ENCODE data around the gene LAMC1. TPM values are rescaled to one million over a fixed set of nuclear protein-coding genes. Genes with fewer than 3 reads are reported as not detected.

Gene LAMC1
- total RNA-seq, 2 donors from 2014 or later = 0.24 to 0.51 TPM

DNA sequence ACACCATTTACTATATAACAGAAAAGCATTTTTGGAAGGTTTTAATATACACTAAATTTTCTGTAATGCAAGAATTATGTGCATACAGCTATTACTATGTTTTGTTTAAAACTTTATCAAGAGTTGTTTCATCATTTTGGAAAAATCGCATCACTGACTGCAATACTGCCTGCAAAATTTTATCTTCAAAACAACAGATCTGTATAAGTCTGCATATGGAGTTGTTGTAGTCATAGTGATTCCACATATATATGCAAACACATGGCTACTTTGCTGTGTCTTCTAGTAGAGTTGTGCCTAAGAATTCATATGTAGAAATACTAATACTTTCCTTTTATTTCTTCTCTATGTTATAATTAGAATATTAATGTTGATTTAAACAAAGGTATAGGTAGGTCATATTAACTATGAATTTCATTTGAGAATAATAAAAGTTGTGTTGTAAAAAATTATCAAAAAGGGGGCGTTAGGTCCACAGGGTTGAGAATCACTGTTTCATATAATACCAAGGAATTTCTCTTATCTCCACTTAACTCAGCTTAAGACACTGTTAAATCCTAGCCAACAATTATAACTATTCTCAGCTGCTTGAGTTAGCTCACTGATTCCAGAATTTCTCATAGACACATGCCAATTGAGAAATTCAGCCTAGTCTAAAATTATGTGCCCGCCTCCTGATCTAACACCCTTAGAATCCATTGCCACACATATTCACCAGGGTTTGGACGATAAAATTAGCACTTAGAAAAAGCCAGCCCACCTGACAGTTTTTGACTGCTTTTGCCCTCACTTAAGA lies 22.9 kb upstream of the LAMC1 start:
- Mint-ChIP-seq H3K36me3 (ENCODE audit: insufficient read depth in 2 of 2) (no peaks in the 10 kb centered on the region), H3K9me3 (no peaks in the 10 kb centered on the region), H3K27me3 (ENCODE audit: low read depth) (peaks cover 58% of the 10 kb centered on the region), H3K4me1 (ENCODE audit: low read depth) (no peaks in the 10 kb centered on the region), H3K4me3 (no peak overlapping the region), H3K27ac (no peak overlapping the region)
- DNase-seq = no peak
- no peak for ATAC-seq (replicated peaks in 1 of 2)

DNA sequence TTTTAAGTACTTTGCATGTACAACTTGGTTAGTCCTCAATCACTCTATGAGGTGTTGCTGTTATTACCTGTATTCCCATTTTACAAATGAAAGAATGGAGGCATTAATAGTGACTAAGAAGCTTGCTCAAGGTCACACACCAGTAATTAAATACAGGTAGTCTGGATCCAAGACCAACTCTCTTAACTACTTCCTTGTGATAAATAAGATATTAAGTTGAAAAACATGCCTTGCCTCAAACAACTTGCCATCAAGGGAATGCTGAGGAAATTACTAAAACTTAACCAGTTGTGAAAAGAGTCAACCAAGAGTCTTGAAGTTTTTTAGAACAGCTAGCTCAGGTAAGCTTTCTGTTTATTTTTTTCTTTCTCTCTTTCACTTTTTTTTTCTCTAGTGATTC lies 21.0 kb upstream of the LAMC1 start:
- no peak overlapping the region for H3K27ac Mint-ChIP-seq
- ATAC-seq (replicated peaks in 1 of 2) (no peak), DNase-seq (no peak)
- no peaks in the 10 kb centered on the region for H3K4me1 Mint-ChIP-seq (ENCODE audit: low read depth)
- peaks cover 1 to 3% of the 10 kb centered on the region in 2 donors for H3K36me3 Mint-ChIP-seq (ENCODE audit: insufficient read depth in 2 of 2)
- H3K4me3 Mint-ChIP-seq = no peak overlapping the region
- peaks cover 57% of the 10 kb centered on the region for H3K27me3 Mint-ChIP-seq (ENCODE audit: low read depth)
- peaks cover 3% of the 10 kb centered on the region in 2 donors for H3K9me3 Mint-ChIP-seq

DNA sequence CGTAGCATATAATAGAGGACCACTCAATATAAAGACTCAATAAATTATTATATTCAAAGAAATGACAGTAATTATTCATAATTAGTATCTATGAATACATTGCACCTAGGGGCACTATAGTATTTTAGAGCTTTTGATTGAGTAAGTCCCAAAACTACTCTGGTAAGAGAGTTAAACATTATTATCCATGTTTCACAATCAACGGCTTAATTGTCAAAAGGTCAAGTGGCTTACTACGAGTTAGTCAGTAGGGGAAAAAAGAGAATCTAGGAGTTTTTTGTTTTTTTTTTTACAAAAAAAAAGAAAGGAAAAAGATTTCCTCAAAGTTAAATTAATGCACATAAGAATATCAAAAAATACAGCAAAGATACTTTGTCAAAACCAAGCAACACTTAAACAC lies 20.4 kb upstream of the LAMC1 start:
- no peak for ATAC-seq (replicated peaks in 1 of 2)
- peaks cover 3% of the 10 kb centered on the region in 2 donors for H3K9me3 Mint-ChIP-seq

DNA sequence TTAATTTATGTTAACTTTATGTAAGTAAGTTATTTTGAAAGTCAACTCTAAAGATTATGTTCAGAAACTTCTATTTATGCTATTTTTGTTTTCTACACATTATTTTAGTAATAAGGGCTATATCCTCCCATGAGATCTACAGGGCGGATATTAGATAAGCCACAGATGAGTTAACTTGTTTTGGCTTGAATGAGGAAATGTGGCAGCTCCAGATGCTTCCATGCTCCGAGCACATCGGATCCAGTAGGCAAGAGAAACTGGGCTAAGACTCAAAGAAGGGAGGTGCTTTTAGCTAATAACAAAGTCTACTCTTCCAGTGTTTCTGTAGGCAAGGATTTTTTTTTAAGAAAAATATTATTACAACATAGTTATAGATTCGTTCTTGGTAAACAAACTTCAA lies 20.0 kb upstream of the LAMC1 start:
- peaks cover 1 to 3% of the 10 kb centered on the region in 2 donors for H3K36me3 Mint-ChIP-seq (ENCODE audit: insufficient read depth in 2 of 2)
- no peak overlapping the region for H3K4me3 Mint-ChIP-seq
- peaks cover 3% of the 10 kb centered on the region in 2 donors for H3K9me3 Mint-ChIP-seq
- H3K27me3 Mint-ChIP-seq (ENCODE audit: low read depth) = peaks cover 55% of the 10 kb centered on the region
- DNase-seq (no peak), ATAC-seq (replicated peaks in 1 of 2) (no peak)
- H3K4me1 Mint-ChIP-seq (ENCODE audit: low read depth) = no peaks in the 10 kb centered on the region
- no peak overlapping the region for H3K27ac Mint-ChIP-seq

More for the DNA sequence above, 20.4 kb upstream of the LAMC1 start:
- H3K27me3 Mint-ChIP-seq (ENCODE audit: low read depth) = peaks cover 57% of the 10 kb centered on the region
- DNase-seq = no peak
- no peak overlapping the region for H3K27ac Mint-ChIP-seq
- peaks cover 1 to 3% of the 10 kb centered on the region in 2 donors for H3K36me3 Mint-ChIP-seq (ENCODE audit: insufficient read depth in 2 of 2)
- no peak overlapping the region for H3K4me3 Mint-ChIP-seq
- no peaks in the 10 kb centered on the region for H3K4me1 Mint-ChIP-seq (ENCODE audit: low read depth)

DNA sequence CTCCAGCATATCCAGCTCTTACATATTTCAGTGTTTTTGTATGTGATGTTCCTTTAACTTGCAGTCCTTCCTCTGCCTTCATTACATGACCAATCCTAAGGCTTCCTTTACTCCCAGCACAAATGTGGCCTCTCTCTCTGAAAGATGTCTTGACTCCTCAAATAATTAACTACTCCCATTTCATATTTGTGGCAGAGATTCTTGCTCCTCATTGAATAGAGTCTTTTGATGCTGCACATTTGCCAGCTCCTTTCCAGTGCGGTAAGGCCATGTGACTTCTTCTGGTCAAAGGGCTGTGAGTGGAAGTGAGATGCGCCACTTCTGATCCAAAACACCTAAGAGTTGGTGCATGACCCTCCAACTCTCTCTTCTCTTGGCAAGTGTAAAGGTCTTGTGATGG lies 19.1 kb upstream of the LAMC1 start:
- DNase-seq = no peak
- Mint-ChIP-seq H3K9me3 (peaks cover 3% of the 10 kb centered on the region in 2 donors), H3K4me1 (ENCODE audit: low read depth) (no peaks in the 10 kb centered on the region), H3K36me3 (ENCODE audit: insufficient read depth in 2 of 2) (peaks cover 1 to 3% of the 10 kb centered on the region in 2 donors), H3K4me3 (no peak overlapping the region), H3K27me3 (ENCODE audit: low read depth) (peaks cover 50% of the 10 kb centered on the region), H3K27ac (no peak overlapping the region)
- ATAC-seq (replicated peaks in 1 of 2) = no peak

DNA sequence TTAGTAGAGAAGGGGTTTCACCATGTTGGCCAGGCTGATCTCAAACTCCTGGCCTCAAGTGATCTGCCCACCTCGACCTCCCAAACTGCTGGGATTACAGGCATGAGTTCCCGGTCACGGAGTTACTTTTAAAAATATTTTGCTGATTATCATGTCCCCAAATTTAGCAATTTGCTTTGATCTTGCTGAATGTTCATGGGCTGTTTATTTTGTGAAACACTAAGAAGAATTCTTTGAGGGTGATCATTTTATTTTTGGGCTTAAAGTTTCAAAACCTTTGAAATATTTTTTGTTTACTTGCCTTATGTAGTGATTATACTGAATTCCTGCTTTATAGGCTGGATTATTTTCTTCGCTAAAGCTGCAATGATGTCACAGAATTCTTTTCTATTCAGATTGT lies 11.4 kb upstream of the LAMC1 start:
- Mint-ChIP-seq H3K9me3 (peaks cover 0 to 3% of the 10 kb centered on the region in 2 donors), H3K4me3 (no peak overlapping the region), H3K4me1 (ENCODE audit: low read depth) (no peaks in the 10 kb centered on the region), H3K36me3 (ENCODE audit: insufficient read depth in 2 of 2) (no peaks in the 10 kb centered on the region), H3K27me3 (ENCODE audit: low read depth) (peaks cover 14% of the 10 kb centered on the region), H3K27ac (no peak overlapping the region)
- DNase-seq (no peak), ATAC-seq (replicated peaks in 1 of 2) (no peak)

DNA sequence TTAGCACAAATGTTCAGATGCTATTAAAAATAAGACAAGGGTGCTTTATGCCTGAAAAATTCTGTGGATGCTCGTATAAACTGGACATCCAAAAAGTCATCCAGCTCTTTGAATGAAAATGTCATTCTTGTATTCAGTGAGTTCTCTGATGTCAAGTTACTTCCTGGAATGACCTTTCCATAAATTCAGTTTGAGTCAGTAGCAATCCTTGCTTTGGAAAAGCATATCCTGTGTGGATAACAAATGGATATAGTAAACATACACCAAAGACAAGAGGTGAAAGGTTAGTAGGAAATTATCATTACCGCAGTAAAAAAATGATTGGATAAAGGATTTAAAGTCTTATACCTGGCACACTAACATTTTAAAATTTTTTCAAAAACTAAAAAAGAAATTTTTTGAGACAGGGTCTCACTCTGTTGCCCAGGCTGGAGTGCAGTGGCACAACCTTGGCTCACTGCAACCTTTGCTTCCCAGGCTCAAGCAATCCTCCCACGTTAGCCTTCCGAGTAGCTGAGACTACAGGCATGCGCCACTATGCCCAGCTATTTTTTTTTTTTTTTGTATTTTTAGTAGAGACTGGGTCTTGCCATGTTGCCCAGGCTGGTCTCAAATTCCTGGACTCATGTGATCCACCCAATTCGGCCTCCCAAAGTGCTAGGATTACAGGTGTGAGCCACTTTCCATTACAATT lies 10.8 kb upstream of the LAMC1 start:
- DNase-seq (no peak), ATAC-seq (replicated peaks in 1 of 2) (no peak)
- Mint-ChIP-seq H3K36me3 (ENCODE audit: insufficient read depth in 2 of 2) (no peaks in the 10 kb centered on the region), H3K27ac (no peak overlapping the region), H3K27me3 (ENCODE audit: low read depth) (peaks cover 13% of the 10 kb centered on the region), H3K9me3 (peaks cover 0 to 3% of the 10 kb centered on the region in 2 donors), H3K4me1 (ENCODE audit: low read depth) (no peaks in the 10 kb centered on the region), H3K4me3 (no peak overlapping the region)

DNA sequence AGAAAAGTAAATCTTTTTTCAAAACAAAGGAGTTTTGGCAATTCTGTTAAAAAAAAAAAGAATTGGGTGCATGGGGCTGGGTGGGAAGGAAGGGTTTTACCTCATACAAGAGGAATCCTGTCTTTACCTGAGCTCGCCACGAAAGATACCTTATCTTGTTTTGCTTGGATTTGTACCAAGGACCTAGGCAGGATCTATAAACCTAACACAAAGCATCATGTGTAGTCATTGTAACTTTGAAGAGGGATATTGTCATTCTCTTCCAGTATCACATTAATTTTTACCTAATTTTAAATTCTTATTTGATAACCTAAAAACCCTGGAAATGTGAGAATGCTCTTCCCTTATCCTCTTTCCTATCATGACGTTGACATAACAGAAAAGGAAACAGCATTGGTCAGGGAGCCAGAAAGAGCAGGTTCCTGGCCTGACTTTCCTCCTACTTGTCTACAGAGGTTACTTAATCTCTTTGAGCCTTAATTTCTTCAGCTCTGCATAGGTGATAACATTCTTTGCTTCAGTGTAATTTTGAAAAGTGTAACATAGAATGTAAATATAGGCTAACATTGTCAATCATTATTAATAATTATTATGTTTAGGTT lies 4.0 kb upstream of the LAMC1 start:
- H3K4me3 Mint-ChIP-seq = no peak overlapping the region
- H3K27me3 Mint-ChIP-seq (ENCODE audit: low read depth) = peaks cover 40% of the 10 kb centered on the region
- no peak for DNase-seq
- peaks cover 3 to 4% of the 10 kb centered on the region in 2 donors for H3K36me3 Mint-ChIP-seq (ENCODE audit: insufficient read depth in 2 of 2)
- H3K4me1 Mint-ChIP-seq (ENCODE audit: low read depth) = peaks cover 15% of the 10 kb centered on the region
- ATAC-seq (replicated peaks in 1 of 2) = no peak
- no peaks in the 10 kb centered on the region for H3K9me3 Mint-ChIP-seq
- H3K27ac Mint-ChIP-seq = no peak overlapping the region

DNA sequence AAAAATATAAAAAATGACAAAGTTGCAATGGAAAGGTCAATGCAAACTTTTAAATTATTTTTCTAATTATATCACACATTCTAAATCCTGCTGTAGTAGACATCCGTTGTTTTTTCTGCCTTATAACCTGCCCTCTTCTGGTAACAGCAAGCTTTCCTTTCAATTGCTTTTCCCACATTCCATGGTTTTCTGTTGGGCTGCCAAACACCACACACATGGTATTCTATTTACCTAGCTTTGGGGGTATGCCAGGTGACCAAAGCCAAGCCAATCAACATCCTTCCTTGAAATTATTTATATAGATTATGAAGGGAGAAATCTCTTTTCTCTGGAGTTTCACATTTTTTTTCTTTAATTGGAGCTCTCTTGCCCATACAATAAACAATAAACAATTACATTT lies 3.4 kb upstream of the LAMC1 start:
- H3K4me1 Mint-ChIP-seq (ENCODE audit: low read depth) = peaks cover 18% of the 10 kb centered on the region
- H3K36me3 Mint-ChIP-seq (ENCODE audit: insufficient read depth in 2 of 2) = peaks cover 3 to 4% of the 10 kb centered on the region in 2 donors
- DNase-seq (no peak), ATAC-seq (replicated peaks in 1 of 2) (no peak)
- H3K27me3 Mint-ChIP-seq (ENCODE audit: low read depth) = peaks cover 47% of the 10 kb centered on the region
- no peak overlapping the region for H3K27ac Mint-ChIP-seq
- H3K9me3 Mint-ChIP-seq = no peaks in the 10 kb centered on the region
- H3K4me3 Mint-ChIP-seq = no peak overlapping the region

DNA sequence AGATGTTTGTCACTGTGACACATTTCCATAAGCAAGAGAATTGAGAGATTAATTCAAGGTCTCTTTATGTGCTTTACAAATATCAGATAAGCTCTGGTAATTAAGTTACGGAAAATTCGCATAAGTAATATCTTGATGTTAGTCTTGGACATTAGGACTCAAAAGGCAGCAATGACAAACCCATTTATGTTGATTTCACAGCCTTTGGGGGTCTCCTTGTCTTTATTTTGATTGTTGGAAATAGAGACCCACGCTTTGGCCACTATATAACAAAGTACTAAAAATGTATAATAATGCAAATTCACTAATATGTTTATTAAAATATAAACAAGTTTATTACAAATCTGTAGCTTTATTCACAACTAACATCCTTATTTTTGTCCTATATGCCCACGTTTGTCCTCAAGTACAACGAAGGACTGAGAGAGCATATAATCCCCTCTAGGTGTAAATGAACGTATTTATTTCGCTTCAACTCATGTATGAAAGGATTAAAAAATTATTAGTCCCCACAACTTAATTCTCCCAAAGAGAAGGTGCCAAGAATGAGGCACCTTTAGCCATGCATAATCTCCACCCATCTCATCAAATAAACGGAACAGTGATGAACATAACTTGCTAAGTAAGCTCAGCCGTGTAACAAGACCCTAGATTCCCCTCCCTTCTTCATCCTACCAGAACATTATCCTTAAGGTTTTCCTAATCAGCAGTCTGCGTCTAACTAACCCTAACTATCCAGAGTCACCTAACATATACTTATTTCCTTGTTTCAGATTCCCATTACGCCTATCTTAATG lies 1.6 kb upstream of the LAMC1 start:
- H3K4me3 Mint-ChIP-seq = peak overlapping the region; percentile 3 to 21

DNA sequence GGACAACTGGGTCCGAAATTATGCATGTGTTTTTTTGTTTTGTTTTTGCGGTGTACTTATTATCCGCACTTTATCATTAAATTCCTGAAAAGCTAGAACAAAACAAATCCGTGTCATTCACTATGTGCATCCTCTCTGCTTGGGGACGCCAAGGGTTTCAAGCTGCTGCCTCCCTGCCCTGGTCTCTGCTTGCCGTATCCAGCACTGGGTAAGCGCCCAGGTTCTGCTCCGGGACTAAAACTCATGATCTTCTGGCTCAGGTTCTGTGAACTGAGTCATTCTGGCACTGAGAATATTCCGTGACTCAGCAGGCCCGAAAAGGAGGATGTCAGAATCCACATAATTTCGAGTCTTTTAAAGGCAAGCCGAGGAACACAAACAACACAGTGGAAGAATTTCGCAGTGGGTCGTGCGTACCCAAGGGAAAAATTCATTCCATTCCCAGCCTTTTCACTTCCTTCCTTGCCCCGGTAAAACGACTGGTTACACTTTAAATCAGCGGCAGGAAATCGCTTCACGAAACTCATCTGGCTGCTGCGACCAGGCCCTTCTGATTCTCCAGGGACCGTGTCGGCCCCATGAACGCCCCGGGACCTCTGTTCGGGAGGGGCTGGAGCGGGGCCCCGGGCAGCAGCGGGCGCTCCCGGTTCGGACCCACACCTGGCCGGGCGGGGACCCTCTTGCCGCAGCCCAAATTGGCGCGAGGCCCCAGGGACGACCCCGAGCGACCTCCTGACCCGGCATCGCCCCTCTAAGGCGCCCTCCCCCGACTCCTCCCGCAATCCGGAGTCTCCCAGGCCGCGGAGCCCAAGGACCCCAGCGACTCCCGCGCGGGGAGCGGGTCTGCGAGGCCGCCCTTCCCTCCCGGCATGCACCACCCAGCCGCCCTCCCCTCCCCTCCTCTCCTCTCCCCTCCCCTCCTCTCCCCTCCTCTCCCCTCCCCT lies 746 bp upstream of the LAMC1 start:
- DNase-seq (peak; percentile 40 to 42), ATAC-seq (replicated peaks in 1 of 2) (peak; percentile 55 to 64)
- Mint-ChIP-seq H3K4me3 (peak overlapping the region; percentile 72 to 80), H3K27me3 (ENCODE audit: low read depth) (peaks cover 66% of the 10 kb centered on the region), H3K36me3 (ENCODE audit: insufficient read depth in 2 of 2) (peaks cover 3 to 4% of the 10 kb centered on the region in 2 donors), H3K27ac (peak overlapping the region; percentile 11), H3K4me1 (ENCODE audit: low read depth) (peaks cover 22% of the 10 kb centered on the region), H3K9me3 (no peaks in the 10 kb centered on the region)

More for the DNA sequence above, 1.6 kb upstream of the LAMC1 start:
- ATAC-seq (replicated peaks in 1 of 2) (no peak), DNase-seq (no peak)
- Mint-ChIP-seq H3K36me3 (ENCODE audit: insufficient read depth in 2 of 2) (peaks cover 3 to 4% of the 10 kb centered on the region in 2 donors), H3K9me3 (no peaks in the 10 kb centered on the region), H3K27ac (no peak overlapping the region), H3K27me3 (ENCODE audit: low read depth) (peaks cover 62% of the 10 kb centered on the region), H3K4me1 (ENCODE audit: low read depth) (peaks cover 22% of the 10 kb centered on the region)
